CD4-positive, alpha-beta T cell treated with Interleukin-21 for 1 hour (primary cell): Measurements from ENCODE around the gene HEXD.
"Not testable (repeated sequence)": the region's sequence is repeated elsewhere in the genome, so short reads cannot be mapped to it uniquely, and the experiment has no call there.

Source experiments
- DNase-seq: peaks from one replicate; pipeline ENCODE4 v3.0.0-alpha.2; 2020

Gene HEXD

GRCh38 chr17:82397449-82398335 lies 20.5 kb upstream of the HEXD start:
- DNase-seq: no peak

DNA sequence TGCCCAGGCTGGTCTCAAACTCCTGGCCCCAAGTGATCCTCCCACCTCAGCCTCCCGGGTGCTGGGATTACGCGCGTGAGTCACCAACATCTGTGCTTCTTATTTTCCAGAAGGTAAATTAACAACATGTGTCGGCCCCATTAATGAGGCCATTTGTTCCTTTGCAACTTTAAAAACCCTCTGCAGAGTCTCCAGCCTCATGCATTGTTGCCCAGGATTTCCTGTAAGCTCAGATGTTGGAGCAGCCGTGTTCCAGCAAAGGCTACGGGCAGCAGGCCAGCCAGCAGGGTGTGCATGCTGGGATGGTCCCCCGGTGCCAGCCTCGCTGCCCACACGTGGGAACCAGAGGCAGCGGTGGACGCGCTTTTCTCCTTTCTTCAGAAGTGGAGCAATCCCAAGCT lies 19.1 kb upstream of the HEXD start:
- DNase-seq: no peak

GRCh38 chr17:82399601-82400101 lies 18.5 kb upstream of the HEXD start:
- no peak for DNase-seq

- DNase-seq: no peak
Observed at GRCh38 chr17:82400206-82400605, 17.9 kb upstream of the HEXD start.

- peak; percentile 58 for DNase-seq
Observed at GRCh38 chr17:82400830-82401229, 17.3 kb upstream of the HEXD start.

GRCh38 chr17:82402865-82403264 lies 15.3 kb upstream of the HEXD start:
- no peak for DNase-seq

GRCh38 chr17:82403662-82404660 lies 14.2 kb upstream of the HEXD start:
- no peak for DNase-seq

- no peak for DNase-seq
Observed at GRCh38 chr17:82405051-82405450, 13.1 kb upstream of the HEXD start.

DNA sequence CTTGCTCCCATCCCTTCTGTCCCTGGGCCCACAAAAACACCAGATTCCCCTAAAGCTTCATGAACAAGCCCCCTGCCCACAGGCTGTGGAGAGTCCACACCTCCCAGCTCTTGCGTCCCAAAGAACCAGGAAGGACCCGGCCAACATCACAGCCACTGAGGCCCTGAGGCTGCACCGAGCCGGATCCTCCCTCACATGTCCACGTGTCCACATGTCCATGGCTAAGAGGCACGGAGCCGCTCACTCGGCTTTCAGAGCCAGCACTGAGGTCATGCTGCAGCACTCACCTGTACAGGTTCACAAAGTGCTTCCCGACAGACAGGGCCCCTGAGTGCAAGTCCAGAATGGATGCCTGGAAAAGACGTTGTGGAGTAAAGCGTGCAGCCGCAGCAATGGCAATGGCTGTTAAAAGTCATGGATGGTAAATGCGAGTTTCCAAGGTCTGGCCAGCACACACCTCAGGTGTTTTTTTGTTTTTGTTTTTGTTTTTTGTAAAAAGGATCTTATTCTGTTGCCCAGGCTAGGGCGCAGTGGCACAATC lies 11.9 kb upstream of the HEXD start:
- no peak for DNase-seq

- no peak for DNase-seq
Observed at GRCh38 chr17:82407255-82407654, 10.9 kb upstream of the HEXD start.

DNA sequence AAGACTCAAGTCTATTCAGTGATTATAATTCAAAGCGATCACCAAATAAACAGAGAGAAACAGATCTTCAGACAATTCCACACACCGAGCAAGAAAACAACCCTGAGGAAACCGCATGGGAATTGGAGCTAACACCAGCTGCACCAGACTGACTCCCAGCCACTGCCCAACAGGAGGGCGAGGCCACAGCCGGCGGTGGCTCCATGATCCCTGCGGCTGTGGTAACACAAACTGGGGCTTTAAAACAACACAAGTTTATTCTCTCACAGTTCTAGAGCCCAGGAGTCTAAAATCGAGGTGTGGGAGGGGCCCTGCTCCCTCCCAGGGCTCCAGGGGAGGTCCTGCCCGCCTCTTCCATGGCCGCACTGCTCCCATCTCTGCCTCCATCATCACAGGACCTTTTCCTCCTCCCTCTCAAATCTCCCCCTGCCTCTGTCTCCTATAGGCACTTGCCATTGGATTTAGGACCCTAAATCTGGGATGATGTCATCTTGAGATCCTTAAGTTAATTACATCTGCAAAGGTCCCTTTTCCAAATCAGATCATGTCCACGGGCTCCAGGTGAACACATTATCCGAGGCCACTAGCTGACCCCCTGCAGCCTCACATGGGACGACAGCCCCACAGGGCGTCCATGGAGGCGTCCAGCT lies 9.7 kb upstream of the HEXD start:
- DNase-seq: no peak

DNA sequence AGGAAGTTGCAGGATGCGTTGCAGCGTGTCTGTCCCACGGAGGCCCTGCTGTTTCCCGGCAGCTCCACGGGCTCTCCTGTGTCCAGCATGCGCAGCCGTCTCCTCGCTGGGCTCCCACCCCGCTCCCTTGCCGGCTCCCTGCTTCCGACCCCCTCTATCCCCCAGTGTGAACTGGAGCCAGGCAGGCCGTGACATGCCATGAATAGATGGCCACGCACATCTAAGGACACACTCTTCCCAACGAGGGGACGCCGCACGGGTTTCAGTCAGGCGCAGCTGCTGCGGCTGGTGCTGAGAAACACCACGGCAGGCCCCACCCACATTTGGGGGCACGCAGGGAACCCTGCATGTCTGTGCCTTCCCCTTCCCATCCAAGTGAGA lies 9.2 kb upstream of the HEXD start:
- no peak for DNase-seq

DNA sequence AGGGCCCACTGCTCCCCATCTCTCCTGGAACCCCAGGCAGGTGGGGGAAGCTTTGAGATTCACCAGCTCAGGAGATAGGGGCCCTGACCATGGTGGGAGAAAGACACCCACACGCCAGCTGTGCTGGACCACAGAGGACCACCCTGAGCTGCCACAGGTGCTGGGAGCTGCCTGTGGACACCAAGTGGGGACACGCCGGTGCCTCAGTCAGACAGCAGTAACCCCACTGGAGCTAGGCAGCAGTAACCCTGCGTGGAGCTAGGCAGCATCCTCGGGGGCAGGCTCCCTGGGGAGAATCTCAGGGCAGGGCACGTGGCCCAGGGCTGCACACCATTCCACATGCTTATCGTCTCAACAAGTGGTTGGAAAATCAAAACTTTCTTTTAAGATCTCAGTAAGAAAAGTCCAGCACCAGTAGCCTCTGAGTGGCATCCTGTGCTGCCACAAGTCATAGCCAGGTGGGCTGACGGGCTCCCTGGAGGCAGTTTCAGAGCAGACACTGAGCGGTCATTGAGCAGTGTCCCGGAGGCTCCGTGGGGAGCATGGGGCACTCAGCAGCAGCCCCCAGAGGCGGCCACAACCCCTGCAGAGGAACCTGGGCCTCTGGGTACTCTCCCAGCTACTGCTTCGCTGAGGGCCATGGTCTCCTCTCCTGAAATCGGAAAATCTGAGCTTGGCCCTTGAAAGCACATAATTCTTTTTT lies 8.0 kb upstream of the HEXD start:
- DNase-seq: no peak

- no peak for DNase-seq
Observed at GRCh38 chr17:82411396-82412053, 6.6 kb upstream of the HEXD start.

GRCh38 chr17:82412081-82412480 lies 6.1 kb upstream of the HEXD start:
- DNase-seq: not testable (repeated sequence)

DNA sequence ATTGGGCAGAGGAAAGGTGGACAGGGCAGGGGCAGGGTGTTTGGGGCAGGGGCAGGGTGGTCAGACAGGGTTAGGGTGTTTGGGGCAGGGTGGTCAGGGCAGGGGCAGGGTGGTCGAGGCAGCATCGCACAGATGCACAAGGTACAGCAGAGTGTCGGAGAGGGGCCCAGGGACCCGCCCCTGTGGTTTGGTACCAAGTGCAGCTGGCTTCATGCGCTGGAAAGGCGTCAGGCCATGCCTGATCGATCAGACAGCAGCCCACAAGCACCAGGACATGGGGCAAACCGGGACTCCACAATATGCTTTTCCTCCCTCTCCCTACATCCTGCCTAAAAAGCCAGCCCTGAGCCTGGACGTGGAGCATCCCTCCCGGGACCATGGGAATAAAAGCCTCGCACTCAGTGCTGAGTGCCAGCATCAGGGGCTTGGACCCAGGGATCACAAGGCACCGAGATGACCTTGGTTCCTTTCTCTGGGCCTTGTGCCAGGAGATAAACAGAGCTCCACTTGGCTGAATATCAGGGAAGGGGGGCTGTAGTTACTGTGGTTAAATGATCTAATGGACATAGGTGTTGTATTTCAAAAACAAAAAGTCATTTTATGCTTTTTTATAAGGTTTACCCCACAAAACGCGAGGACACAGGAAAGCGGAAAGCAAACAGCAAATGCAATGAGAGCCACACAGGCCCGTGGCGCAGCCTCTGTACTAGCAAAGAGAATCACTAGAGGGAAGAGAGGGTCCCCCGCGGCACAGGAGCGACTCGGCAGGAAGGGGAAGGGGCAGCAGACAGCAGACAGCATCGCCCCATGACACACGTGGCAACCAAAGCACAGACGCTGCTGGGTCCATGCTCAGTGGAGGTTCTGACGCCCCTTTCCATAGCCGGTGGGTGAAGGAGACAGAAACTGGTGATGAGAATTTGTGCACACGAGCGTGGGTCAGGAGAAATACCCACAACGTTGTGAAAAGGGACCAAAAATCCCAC lies 5.3 kb upstream of the HEXD start:
- no peak for DNase-seq

- peak; percentile 78 for DNase-seq
Observed at GRCh38 chr17:82414548-82415281, 3.4 kb upstream of the HEXD start.

DNA sequence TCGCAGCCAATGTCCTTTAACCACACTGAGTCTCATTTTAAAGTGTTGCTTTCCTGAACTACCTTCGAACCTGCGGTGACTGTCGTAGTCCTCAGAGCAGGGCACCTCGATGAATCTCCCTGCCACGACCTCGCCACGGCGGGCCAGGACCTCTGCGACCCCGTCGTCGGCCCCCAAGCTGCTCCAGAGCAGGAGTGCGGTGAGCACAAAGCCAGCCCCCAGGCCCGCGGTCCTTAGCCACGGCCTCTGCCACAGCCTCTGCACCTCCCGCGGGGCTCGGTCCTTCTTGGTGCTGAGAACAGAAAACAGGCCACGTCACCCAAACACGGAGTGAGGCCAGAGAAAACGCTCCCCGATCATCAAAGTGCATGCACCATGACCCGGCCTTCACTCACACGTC lies 2.8 kb upstream of the HEXD start:
- no peak for DNase-seq

- no peak for DNase-seq
Observed at GRCh38 chr17:82415786-82416185, 2.4 kb upstream of the HEXD start.
